Lung (tissue), 12 donors: ENCODE measurements around the gene NPL. TPM values are rescaled to one million over a fixed set of nuclear protein-coding genes. Genes with fewer than 3 reads are reported as not detected.

Source experiments
- ATAC-seq: fragments of 200-7000 bp; cut with Tn5 transposase; one replicate; pipeline ENCODE4 v1.9.1; 2020; ENCODE audit warnings: moderate number of reproducible peaks; ENCODE audit not compliant: insufficient read depth, low FRiP score
- DNase-seq, 3 donors: peaks; one replicate each; pipeline ENCODE4 v3.0.0-alpha.2; 2013 to 2017
- H3K27ac ChIP-seq, 2 donors: one replicate each; pipeline ENCODE4 v1.5.1; 2013; ENCODE audit warnings: mild to moderate bottlenecking in 2 of 2, moderate library complexity in 2 of 2, control low read depth in 1 of 2, inconsistent platforms in 1 of 2, low read depth in 1 of 2, low read length in 1 of 2
- H3K27me3 ChIP-seq, 3 donors: one replicate each; pipeline ENCODE4 v1.5.1; 2013; ENCODE audit warnings: low read length in 2 of 3; ENCODE audit not compliant: control insufficient read depth in 3 of 3, insufficient read depth in 3 of 3
- H3K36me3 ChIP-seq, 4 donors: one replicate each; pipeline ENCODE4 v1.5.1; 2013; ENCODE audit warnings: low read length in 4 of 4, mild to moderate bottlenecking in 1 of 4, moderate library complexity in 1 of 4; ENCODE audit not compliant: control insufficient read depth in 4 of 4, insufficient read depth in 4 of 4
- H3K4me1 ChIP-seq, 5 donors: one replicate each; pipeline ENCODE4 v1.5.1; 2013; ENCODE audit warnings: low read length in 5 of 5, mild to moderate bottlenecking in 2 of 5, moderate library complexity in 1 of 5; ENCODE audit not compliant: control insufficient read depth in 5 of 5, insufficient read depth in 5 of 5
- H3K4me3 ChIP-seq: one replicate; pipeline ENCODE4 v1.5.1; 2013; ENCODE audit warnings: mild to moderate bottlenecking, control low read depth, moderate library complexity
- H3K9ac ChIP-seq, 2 donors: one replicate each; pipeline ENCODE4 v1.5.1; 2013; ENCODE audit warnings: low read length in 2 of 2, control low read depth in 1 of 2; ENCODE audit not compliant: insufficient read depth in 1 of 2
- H3K9me3 ChIP-seq, 4 donors: one replicate each; pipeline ENCODE4 v1.5.1; 2013; ENCODE audit warnings: low read length in 3 of 4, mild to moderate bottlenecking in 1 of 4, moderate library complexity in 1 of 4; ENCODE audit not compliant: control insufficient read depth in 4 of 4, insufficient read depth in 3 of 4
- CTCF ChIP-seq: IDR thresholded peaks from 2 replicates; pipeline ENCODE4 v1.5.1; 2012; ENCODE audit warnings: mild to moderate bottlenecking; ENCODE audit errors: control extremely low read depth, extremely low read depth
- WGBS, 2 donors: extraction: QIAGEN DNeasy Blood & Tissue Kit; methylation state at CpG; one replicate each; pipeline ENCODE4 v1.1.7; 2013; 5-methylcytosine and 5-hydroxymethylcytosine counted together
- polyA plus RNA-seq, 2 donors: library from polyadenylated mRNA; stranded (reverse); fragments of 200-250 nt; gene quantifications; one replicate each; pipeline ENCODE4 v1.2.1, GENCODE V29; 2013
- total RNA-seq, 2 donors: library from RNA; depleted of rRNA in 1 of 2; stranded (reverse); fragments of >200 nt in 1 of 2; gene quantifications; one replicate each; pipeline ENCODE4 v1.2.1, GENCODE V29; 2014 to 2021
- donor health status: control.
- donor health status: control.
- donor health status: Bipolar disorder and iron deficiency.
- donor health status: healthy.
- donor health status: DM: yes; HTN: yes; CAD: no.

NPL gene
- total and polyA plus RNA-seq, 4 donors: 31.9 to 116 (median 57.3) TPM

- TF ChIP-seq CTCF: no peak
- peaks cover 0 to 13% (median 0%) of the 10 kb centered on the region in 4 donors for H3K36me3 ChIP-seq
Observed at GRCh38 chr1:182803846-182804245, 14.3 kb downstream of the NPL start.

GRCh38 chr1:182806015-182806678 is 16.6 kb downstream of the NPL start:
- H3K27ac ChIP-seq: no peak overlapping the region
- ATAC-seq (no peak), DNase-seq (no peak)
- H3K9ac ChIP-seq: no peak overlapping the region
- WGBS, 2 donors: 76% methylated on average over 11 of the region's 11 CpGs
- TF ChIP-seq CTCF: no peak
- H3K9me3 ChIP-seq: peaks cover 0 to 2% (median 0%) of the 10 kb centered on the region in 4 donors
- no peaks in the 10 kb centered on the region for H3K4me1 ChIP-seq
- no peak overlapping the region for H3K4me3 ChIP-seq
- H3K36me3 ChIP-seq: peaks cover 0 to 13% (median 0%) of the 10 kb centered on the region in 4 donors
- H3K27me3 ChIP-seq: no peaks in the 10 kb centered on the region

More at GRCh38 chr1:182803846-182804245, 14.3 kb downstream of the NPL start:
- 86 to 98% methylated on average over 1 of the region's 1 CpG for whole genome bisulfite sequencing, 2 donors
- DNase-seq (no peak), ATAC-seq (no peak)
- Histone ChIP-seq H3K27me3 (no peaks in the 10 kb centered on the region), H3K27ac (no peak overlapping the region), H3K9ac (no peak overlapping the region), H3K9me3 (peaks cover 0 to 2% (median 0%) of the 10 kb centered on the region in 4 donors), H3K4me1 (no peaks in the 10 kb centered on the region), H3K4me3 (no peak overlapping the region)

DNA sequence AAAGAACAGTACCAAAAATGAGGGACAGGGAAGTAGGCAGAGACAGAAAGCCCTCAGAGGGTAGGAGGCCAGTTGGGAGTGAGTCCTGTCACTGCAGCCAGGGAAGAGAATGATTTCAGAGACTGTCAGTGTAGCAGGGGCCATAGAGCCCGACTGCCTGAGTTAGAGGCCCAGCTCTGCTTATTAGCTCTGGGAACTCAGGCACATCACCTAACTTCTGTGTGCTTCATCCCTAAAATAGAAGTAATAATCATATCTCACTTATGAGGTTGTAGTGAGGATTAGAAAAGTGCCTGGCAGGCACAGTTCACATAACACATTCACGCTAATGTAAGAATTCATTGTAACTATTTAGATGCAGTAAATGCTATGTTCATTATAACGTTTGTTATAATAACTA is 18.3 kb downstream of the NPL start:
- H3K9me3 ChIP-seq: peaks cover 0 to 2% (median 0%) of the 10 kb centered on the region in 4 donors
- no peak overlapping the region for H3K9ac ChIP-seq
- TF ChIP-seq CTCF: no peak
- H3K4me1 ChIP-seq: no peaks in the 10 kb centered on the region
- DNase-seq: no peak
- 81 to 93% methylated on average over 3 of the region's 3 CpGs for WGBS, 2 donors
- no peaks in the 10 kb centered on the region for H3K27me3 ChIP-seq
- no peak for ATAC-seq
- H3K36me3 ChIP-seq: peaks cover 0 to 15% (median 0%) of the 10 kb centered on the region in 4 donors
- H3K4me3 ChIP-seq: no peak overlapping the region
- no peak overlapping the region for H3K27ac ChIP-seq
